GM18951 (cell line): Measurements from ENCODE around the gene NTM.

ENCODE experiments used
- POLR2A ChIP-seq: IDR thresholded peaks from 4 replicates; pipeline ENCODE4 v1.6.1; 2011; ENCODE audit warnings: mild to moderate bottlenecking; ENCODE audit not compliant: insufficient read length, insufficient read depth; ENCODE audit errors: extremely low read depth
- in situ Hi-C: fragments of 300-500 bp; cut with MboI; formaldehyde crosslinking; loops from one replicate; pipeline ENCODE4 v1.12.0; 2022; ENCODE audit warnings: low sequenced_read_pairs, mixed read lengths, inconsistent platforms; ENCODE audit not compliant: unreplicated experiment

Gene NTM

GRCh38 chr11:131874070-131874469, 503.7 kb downstream of the NTM start:
- in situ Hi-C loops = no loop called here
- TF ChIP-seq POLR2A = no peak

- no peak for TF ChIP-seq POLR2A
- in situ Hi-C loops = no loop called here
These were observed 505.2 kb downstream of the NTM start for GRCh38 chr11:131875611-131876010.

- TF ChIP-seq POLR2A = no peak
- in situ Hi-C loops = no loop called here
These were observed 507.0 kb downstream of the NTM start for GRCh38 chr11:131877246-131877942.

- in situ Hi-C loops = no loop called here
These were observed 509.9 kb downstream of the NTM start for GRCh38 chr11:131880316-131880715.

GRCh38 chr11:131880976-131881375, 510.6 kb downstream of the NTM start:
- in situ Hi-C loops = no loop called here
- no peak for TF ChIP-seq POLR2A

More at GRCh38 chr11:131880316-131880715, 509.9 kb downstream of the NTM start:
- TF ChIP-seq POLR2A = no peak

- no peak for TF ChIP-seq POLR2A
- in situ Hi-C loops = no loop called here
These were observed 512.9 kb downstream of the NTM start for GRCh38 chr11:131883332-131883731.

GRCh38 chr11:131884461-131885073, 514.2 kb downstream of the NTM start:
- in situ Hi-C loops = no loop called here
- no peak for TF ChIP-seq POLR2A

DNA sequence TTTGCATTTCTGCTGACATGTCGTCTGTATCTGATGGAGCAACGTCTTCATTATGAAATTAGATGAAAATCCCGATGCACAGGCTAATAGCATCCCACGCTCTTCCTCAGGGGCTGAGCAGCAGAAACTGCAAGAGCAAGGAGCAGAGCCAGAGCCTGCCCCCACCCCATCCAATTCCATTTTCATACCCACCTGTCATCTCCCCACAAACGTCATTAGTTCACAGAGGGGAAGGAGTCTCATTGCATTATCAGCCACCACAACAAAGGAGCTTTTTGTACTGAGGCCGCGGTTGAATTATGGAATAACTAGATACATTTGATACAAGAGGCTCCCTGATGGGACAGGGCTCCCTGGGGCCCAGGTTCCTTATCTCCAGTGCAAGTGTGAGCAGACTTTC, 515.0 kb downstream of the NTM start:
- in situ Hi-C loops = no loop called here
- no peak for TF ChIP-seq POLR2A

DNA sequence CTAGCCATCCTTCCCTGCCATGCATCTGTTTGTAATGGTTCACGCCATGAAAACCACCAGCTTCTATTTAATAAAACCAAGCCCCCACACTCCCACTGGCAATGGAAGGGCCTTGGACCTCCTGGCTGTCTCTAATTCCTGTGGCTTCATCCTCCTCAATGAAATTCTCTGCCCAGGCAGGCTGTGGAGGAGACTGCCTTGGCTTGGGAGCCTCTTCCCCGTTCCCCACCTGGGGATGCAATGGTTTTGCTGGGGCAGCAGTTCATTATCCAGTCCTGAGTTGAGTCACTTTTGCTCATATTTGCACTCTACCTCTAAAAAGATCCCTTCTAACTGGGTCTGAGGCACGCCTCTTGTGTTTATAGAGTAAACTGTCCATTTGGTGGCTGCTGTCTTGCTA, 515.8 kb downstream of the NTM start:
- no peak for TF ChIP-seq POLR2A
- in situ Hi-C loops = no loop called here

GRCh38 chr11:131888230-131888855, 517.9 kb downstream of the NTM start:
- no peak for TF ChIP-seq POLR2A
- in situ Hi-C loops = no loop called here

- TF ChIP-seq POLR2A = no peak
- in situ Hi-C loops = no loop called here
These were observed 518.7 kb downstream of the NTM start for GRCh38 chr11:131889146-131889577.

DNA sequence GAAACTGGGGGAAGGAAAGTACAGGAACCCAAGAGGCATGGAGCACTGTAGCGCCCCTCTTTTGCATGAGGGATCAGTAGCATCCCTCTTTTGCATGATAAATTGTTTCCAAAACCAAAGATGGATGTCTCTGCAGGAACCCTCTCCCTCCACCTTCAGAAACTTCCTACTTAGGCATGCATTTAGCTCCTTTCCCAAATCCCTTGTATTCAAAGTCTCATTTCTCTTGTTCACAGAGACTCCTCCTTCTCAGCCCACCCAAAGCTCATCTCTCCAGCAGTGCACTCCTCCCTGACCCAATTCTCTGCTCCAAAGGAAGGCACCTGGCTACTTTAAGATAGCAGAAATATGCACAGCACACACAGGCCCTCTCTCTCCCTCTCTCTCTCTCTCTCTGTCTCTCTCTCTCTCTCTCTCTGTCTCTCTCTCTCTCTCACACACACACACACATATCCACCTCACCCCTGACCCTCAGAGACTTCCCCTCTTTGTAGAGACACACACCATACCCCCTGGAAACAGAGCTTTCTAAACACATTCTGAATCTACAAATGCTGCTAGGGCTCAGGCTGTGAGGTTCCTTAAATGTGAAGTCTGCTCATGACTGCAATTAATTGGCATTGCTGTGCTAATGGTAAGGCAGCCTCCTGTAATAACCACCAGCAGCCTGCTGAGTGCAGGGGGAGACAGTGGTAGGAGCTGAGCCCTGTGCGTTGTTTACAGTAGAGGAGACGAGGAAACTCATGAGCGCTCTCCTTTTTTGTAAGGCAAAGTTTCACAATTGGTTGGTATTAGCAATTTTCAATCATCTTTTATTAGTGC, 519.6 kb downstream of the NTM start:
- in situ Hi-C loops = no loop called here
- no peak for TF ChIP-seq POLR2A

- in situ Hi-C loops = no loop called here
- no peak for TF ChIP-seq POLR2A
These were observed 522.9 kb downstream of the NTM start for GRCh38 chr11:131893103-131893890.

DNA sequence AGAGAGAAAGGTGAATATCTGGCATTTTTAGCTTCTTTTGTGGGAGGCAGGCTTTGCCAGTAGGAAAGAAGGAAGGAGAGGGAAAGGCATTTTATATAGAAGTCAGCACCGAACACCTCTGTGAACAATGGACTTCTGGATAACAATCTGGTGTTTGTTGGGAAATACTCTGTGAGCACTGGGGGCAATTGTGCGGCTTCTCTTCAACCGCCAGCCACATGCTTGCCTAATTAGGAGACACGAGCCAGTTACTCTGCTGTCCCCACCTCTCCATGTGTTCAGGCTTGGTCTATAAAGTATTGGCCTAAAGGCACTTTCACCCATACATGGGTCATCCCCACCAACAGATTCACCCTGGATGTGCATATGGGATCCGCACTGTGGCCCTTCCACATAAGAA, 523.6 kb downstream of the NTM start:
- in situ Hi-C loops = no loop called here
- TF ChIP-seq POLR2A = no peak
